HepG2 (cell line): ENCODE data around the gene TMEM273. TPM values are rescaled to one million over a fixed set of nuclear protein-coding genes. Genes with fewer than 3 reads are reported as not detected.

Experiments used
- ATAC-seq: fragments of 200-7000 bp; cut with Tn5 transposase; 3 replicates; pipeline ENCODE4 v1.9.1; 2020; ENCODE audit warnings: mild to moderate bottlenecking, moderate library complexity
- BruUV-seq: library from RNA; stranded (reverse); fragments of 400-500 nt; replicated peaks from 2 replicates; lab custom pipeline; 2021; lab: Mats Ljungman, UMichigan
- CTCF ChIA-PET: fragments of 300-600 bp; formaldehyde crosslinking; extraction: SDS; loops from one replicate; lab custom pipeline; 2021; ENCODE audit warnings: low total read pairs, inconsistent platforms, low intra/inter-chr PET ratio; lab: Yijun Ruan, JAX
- POLR2A ChIA-PET: fragments of 350-600 bp; sonication (Branson Sonifier 250); formaldehyde crosslinking; loops from one replicate; lab custom pipeline; 2020; ENCODE audit warnings: antibody characterized with exemption, inconsistent platforms; lab: Yijun Ruan, JAX
- DNase-seq: peaks from one replicate; pipeline ENCODE4 v3.0.0-alpha.2; 2015; ENCODE audit warnings: low spot score
- FAIRE-seq: peaks from 3 replicates; lab custom pipeline; 2011; peaks lifted over from hg19 to GRCh38; lab: Jason Lieb, UNC
- H2AFZ ChIP-seq: one replicate; pipeline ENCODE4 v1.6.1; 2011; ENCODE audit warnings: low read length, inconsistent platforms
- H3K27ac ChIP-seq: fragments of 300-600 bp; 3 replicates; pipeline ENCODE4 v1.8.0; 2011; ENCODE audit warnings: mixed run types, mild to moderate bottlenecking, mixed read lengths, low read length, inconsistent platforms; ENCODE audit not compliant: insufficient read depth; ENCODE audit errors: extremely low read length
- H3K27me3 ChIP-seq, 2 experiments: fragments of 200-600 bp in 1 of 2; 2 replicates in 1 of 2; 3 replicates in 1 of 2; pipeline versions ENCODE4 v1.6.0 to v1.8.0; 2011; ENCODE audit warnings: low read length in 2 of 2, mild to moderate bottlenecking in 2 of 2, moderate library complexity in 2 of 2, inconsistent platforms in 1 of 2; ENCODE audit not compliant: insufficient read depth in 2 of 2, control insufficient read depth in 1 of 2
- H3K36me3 ChIP-seq, 2 experiments: fragments of 200-600 bp in 1 of 2; replicated peaks in 1 of 2; 2 replicates in 1 of 2; 3 replicates in 1 of 2; pipeline versions ENCODE4 v1.5.1 to v1.8.0; 2011; ENCODE audit warnings: low read length in 2 of 2, inconsistent platforms in 1 of 2; ENCODE audit not compliant: insufficient read depth in 2 of 2, control insufficient read depth in 1 of 2
- H3K4me1 ChIP-seq: 2 replicates; pipeline ENCODE4 v1.5.1; 2012; ENCODE audit warnings: low read length, inconsistent platforms; ENCODE audit not compliant: insufficient read depth
- H3K4me2 ChIP-seq: 2 replicates; pipeline ENCODE4 v1.6.0; 2011; ENCODE audit warnings: low read depth, low read length, inconsistent platforms
- H3K4me3 ChIP-seq, 3 experiments: fragments of 200-600 bp in 1 of 3; sonication (generic), shearing (Covaris generic) in 1 of 3; replicated peaks in 1 of 3; 2 replicates each; pipeline ENCODE4 v1.5.1; 2011 to 2016; ENCODE audit warnings: low read length in 3 of 3, inconsistent platforms in 2 of 3, low read depth in 2 of 3, mild to moderate bottlenecking in 2 of 3, control low read depth in 1 of 3, mixed read lengths in 1 of 3; ENCODE audit not compliant: insufficient read depth in 1 of 3
- H3K79me2 ChIP-seq: one replicate; pipeline ENCODE4 v1.6.1; 2011; ENCODE audit warnings: low read length, inconsistent platforms; ENCODE audit not compliant: insufficient read depth
- H3K9ac ChIP-seq: 2 replicates; pipeline ENCODE4 v1.6.0; 2011; ENCODE audit warnings: mild to moderate bottlenecking, low read depth, low read length, inconsistent platforms; ENCODE audit not compliant: insufficient read depth
- H3K9me3 ChIP-seq: 2 replicates; pipeline ENCODE4 v1.5.1; 2012; ENCODE audit warnings: mild to moderate bottlenecking, low read length
- H4K20me1 ChIP-seq: 2 replicates; pipeline ENCODE4 v1.6.0; 2011; ENCODE audit warnings: inconsistent platforms, mild to moderate bottlenecking, low read length, moderate library complexity; ENCODE audit not compliant: insufficient read depth
- ARID3A ChIP-seq: IDR thresholded peaks from 2 replicates; pipeline ENCODE4 v1.6.1; 2012; ENCODE audit warnings: low read depth, low read length, improper control_type of control experiment
- CBX5 ChIP-seq: sonication (generic); formaldehyde crosslinking; IDR thresholded peaks from 2 replicates; pipeline ENCODE4 v1.4.0; 2020; ENCODE audit warnings: missing genetic modification reagents, borderline replicate concordance
- FOSL2 ChIP-seq: sonication (generic); formaldehyde crosslinking; IDR thresholded peaks from 2 replicates; pipeline ENCODE4 v1.4.0; 2020; ENCODE audit warnings: missing genetic modification reagents
- FOXC1 ChIP-seq: sonication (generic); formaldehyde crosslinking; IDR thresholded peaks from 2 replicates; pipeline ENCODE4 v1.8.0; 2022; ENCODE audit warnings: mild to moderate bottlenecking, missing genetic modification reagents, borderline replicate concordance
- HMGXB4 ChIP-seq, 2 experiments: sonication (generic) in 1 of 2; formaldehyde crosslinking in 1 of 2; IDR thresholded peaks; 2 replicates each; pipeline versions ENCODE4 v1.4.0 to v1.6.1; 2018 to 2020; ENCODE audit warnings: missing genetic modification reagents in 2 of 2, borderline replicate concordance in 1 of 2, low read depth in 1 of 2, mild to moderate bottlenecking in 1 of 2, missing biosample characterization in 1 of 2
- PHF21A ChIP-seq: sonication (generic); formaldehyde crosslinking; IDR thresholded peaks from 2 replicates; pipeline ENCODE4 v1.5.0; 2020; ENCODE audit warnings: mild to moderate bottlenecking, missing genetic modification reagents
- RELA ChIP-seq: sonication (generic); formaldehyde crosslinking; IDR thresholded peaks from 2 replicates; pipeline ENCODE4 v1.4.0; 2020; ENCODE audit warnings: missing genetic modification reagents
- ZNF121 ChIP-seq: sonication (generic); formaldehyde crosslinking; IDR thresholded peaks from 2 replicates; pipeline ENCODE4 v1.5.0; 2020; ENCODE audit warnings: mild to moderate bottlenecking, missing genetic modification reagents
- ZNF281 ChIP-seq: sonication (generic); formaldehyde crosslinking; IDR thresholded peaks from 2 replicates; pipeline ENCODE4 v1.4.0; 2020; ENCODE audit warnings: missing genetic modification reagents, borderline replicate concordance
- ZNF546 ChIP-seq: sonication (generic); formaldehyde crosslinking; conservative IDR thresholded peaks from 2 replicates; pipeline ENCODE4 v1.8.1; 2023; ENCODE audit warnings: mild to moderate bottlenecking, missing genetic modification reagents
- ZNF780A ChIP-seq: sonication (generic); formaldehyde crosslinking; IDR thresholded peaks from 2 replicates; pipeline ENCODE4 v1.8.0; 2022; ENCODE audit warnings: mild to moderate bottlenecking, missing genetic modification reagents, moderate library complexity
- WGBS: methylation state at CpG from one replicate; pipeline ENCODE4 v1.1.6; 2017; ENCODE audit warnings: low lambda C conversion rate; 5-methylcytosine and 5-hydroxymethylcytosine counted together
- in situ Hi-C: cut with HindIII; loops from 2 replicates; pipeline ENCODE4 v1.10.0; 2017; ENCODE audit warnings: low pct_unique_long_range_greater_than_20kb; ENCODE audit not compliant: extremely low pct_ligation_motif_present
- intact Hi-C: fragments of 100-400 bp; cut with micrococcal nuclease; formaldehyde crosslinking; loops from one replicate; pipeline ENCODE4 v1.10.0; 2022; ENCODE audit not compliant: unreplicated experiment
- polyA plus RNA-seq, 8 experiments: library from polyadenylated mRNA; depleted of rRNA in 3 of 8; stranded (reverse) in 7 of 8; unstranded in 1 of 8; fragments of >200 nt; fragmentation: Illumina TruSeq in 4 of 8; extraction: Trizol in 4 of 8; gene quantifications; 2 replicates each; pipeline versions ENCODE4 v1.2.1 to v1.2.3, GENCODE V29; 2011 to 2016; ENCODE audit warnings: low read depth in 4 of 8, missing spikeins in 1 of 8, mixed read lengths in 1 of 8; ENCODE audit not compliant: insufficient read depth in 1 of 8
- total RNA-seq, 5 experiments: library from RNA; depleted of rRNA; stranded (reverse); fragments of >200 nt; fragmentation: Illumina TruSeq; extraction: Trizol; gene quantifications; 2 replicates each; pipeline ENCODE4 v1.2.3, GENCODE V29; 2016; ENCODE audit warnings: low read depth in 1 of 5

The TMEM273 gene
- total and polyA plus RNA-seq, 2 of the 13 experiments (the other 11 are each of a cell fraction or from before 2014, with no cell fraction given): not detected

- intact Hi-C loops: no loop called here
- CTCF ChIA-PET: no interaction called here
- no TSS peak for BruUV-seq
- H3K4me3 ChIP-seq: no peak overlapping the region
- H3K79me2 ChIP-seq: no peaks in the 10 kb centered on the region
- H3K27me3 ChIP-seq: no peaks in the 10 kb centered on the region; a peak in 1 of 5 replicates
- no peak for ATAC-seq
- no peaks in the 10 kb centered on the region for H3K9me3 ChIP-seq
- FAIRE-seq: no peak
- H2AFZ ChIP-seq: no peak overlapping the region
- H4K20me1 ChIP-seq: no peaks in the 10 kb centered on the region
- POLR2A ChIA-PET: no interaction called here
- no peak for TF ChIP-seq ZNF546 (CRISPR knock-in tag)
- TF ChIP-seq FOXC1 (CRISPR knock-in tag): no peak
- TF ChIP-seq CBX5: no peak
- TF ChIP-seq RELA (CRISPR knock-in tag): no peak
- TF ChIP-seq PHF21A (CRISPR knock-in tag): no peak
- TF ChIP-seq ZNF780A (CRISPR knock-in tag): no peak
- TF ChIP-seq HMGXB4 (CRISPR knock-in tag; IDR thresholded peaks at IDR 0.05; ENCODE audit: borderline replicate concordance in 1 of 2, low read depth in 1 of 2): no peak
- TF ChIP-seq ARID3A: no peak
- TF ChIP-seq ZNF281: no peak
- no peak for TF ChIP-seq ZNF121 (CRISPR knock-in tag)
- no peak for TF ChIP-seq FOSL2
- TF ChIP-seq, all 625 proteins: peak for 0
- H3K9ac ChIP-seq: no peak overlapping the region
- H3K4me2 ChIP-seq: no peak overlapping the region
- H3K27ac ChIP-seq: no peak overlapping the region
- DNase-seq: no peak
- H3K4me1 ChIP-seq: no peaks in the 10 kb centered on the region
- H3K36me3 ChIP-seq: no peaks in the 10 kb centered on the region
- 60% methylated on average over 1 of the region's 1 CpG for WGBS
- in situ Hi-C loops: no loop called here
Observed at GRCh38 chr10:49153971-49154370, 34.2 kb downstream of the TMEM273 start.
